Heart left ventricle (tissue), 16 donors: ENCODE results near the gene EIF3M. TPM values are rescaled to one million over a fixed set of nuclear protein-coding genes. Genes with fewer than 3 reads are reported as not detected.

Experiments
- ATAC-seq, 4 donors: fragments of 200-7000 bp; cut with Tn5 transposase; one replicate each; pipeline ENCODE4 v1.9.1; 2020 to 2022; ENCODE audit warnings: moderate library complexity in 4 of 4, mild to moderate bottlenecking in 3 of 4, moderate number of reproducible peaks in 1 of 4
- DNase-seq, 5 donors: peaks; one replicate each; pipeline ENCODE4 v3.0.0-alpha.2; 2020
- H3K27ac ChIP-seq, 12 donors: fragments of 200-600 bp; sonication (generic) in 4 of 12; one replicate each; pipeline versions ENCODE4 v1.5.0 to v1.8.0; 2016 to 2022; ENCODE audit warnings: mild to moderate bottlenecking in 2 of 12
- H3K27me3 ChIP-seq, 9 donors: fragments of 200-600 bp; sonication (generic) in 2 of 9; one replicate each; pipeline versions ENCODE4 v1.5.1 to v1.8.0; 2016 to 2022; ENCODE audit warnings: mild to moderate bottlenecking in 3 of 9
- H3K36me3 ChIP-seq, 9 donors: fragments of 200-600 bp; sonication (generic) in 2 of 9; one replicate each; pipeline versions ENCODE4 v1.5.0 to v1.8.0; 2018 to 2022; ENCODE audit warnings: mild to moderate bottlenecking in 2 of 9
- H3K4me1 ChIP-seq, 12 donors: fragments of 200-600 bp; sonication (generic) in 4 of 12; one replicate each; pipeline versions ENCODE4 v1.5.0 to v1.8.0; 2016 to 2022; ENCODE audit warnings: mild to moderate bottlenecking in 3 of 12
- H3K4me3 ChIP-seq, 12 donors: fragments of 200-600 bp; sonication (generic) in 4 of 12; one replicate each; pipeline versions ENCODE4 v1.5.0 to v1.8.0; 2017 to 2022; ENCODE audit warnings: mild to moderate bottlenecking in 9 of 12, moderate library complexity in 4 of 12
- H3K9me3 ChIP-seq, 12 donors: fragments of 200-600 bp; sonication (generic) in 4 of 12; one replicate each; pipeline versions ENCODE4 v1.5.0 to v1.8.0; 2016 to 2022; ENCODE audit warnings: mild to moderate bottlenecking in 1 of 12
- CTCF ChIP-seq, 12 donors: fragments of 200-600 bp; sonication (generic) in 4 of 12; IDR thresholded peaks; one replicate each; pipeline versions ENCODE4 v1.5.0 to v1.8.0; 2018 to 2022; ENCODE audit warnings: antibody characterized with exemption in 12 of 12, mild to moderate bottlenecking in 5 of 12
- POLR2A ChIP-seq, 2 donors: fragments of 450-650 bp; IDR thresholded peaks; one replicate each; pipeline ENCODE4 v1.6.1; 2017; ENCODE audit warnings: antibody characterized with exemption in 2 of 2, mild to moderate bottlenecking in 2 of 2, moderate library complexity in 2 of 2
- WGBS, 4 donors: extraction: QIAGEN DNeasy Blood & Tissue Kit in 2 of 4; methylation state at CpG; one replicate each; pipeline versions ENCODE4 v1.1.5 to v1.1.7; 2013 to 2018; 5-methylcytosine and 5-hydroxymethylcytosine counted together
- intact Hi-C, 10 donors: fragments of 100-400 bp; cut with DNase I; formaldehyde crosslinking; loops; one replicate each; pipeline versions ENCODE4 v1.11.1 to v1.14.2; 2022
- polyA plus RNA-seq, 2 donors: library from polyadenylated mRNA; stranded (reverse); fragments of 200-250 nt; gene quantifications; one replicate each; pipeline ENCODE4 v1.2.3, GENCODE V29; 2013
- total RNA-seq, 9 donors: library from RNA; depleted of rRNA in 2 of 9; stranded (reverse); fragments of >200 nt in 2 of 9; fragmentation: NEBNext Ultra II Directional in 3 of 9; extraction: Animal tissue kit (Norgen Biotek cat#: 25700) in 3 of 9; gene quantifications; one replicate each; pipeline versions ENCODE4 v1.1.0 to v1.2.4, GENCODE V29; 2016 to 2023
- donor health status: ischemic (EF 13 %, LVEDD 7.1; RV severe dilation, severe dysfunction).
- donor health status: healthy with polysubstance abuse.
- donor health status: DM: no; HTN: yes; CAD: no.
- donor health status: DM: no; HTN: no; CAD: no.
- donor health status: ischemic (EF 25% LVEDD 6.9; RV normal size, moderate dysfunction).
- donor health status: ischemic (EF 25% LVEDD 5.7; RV mildly dilated, moderate dysfunction).
- donor health status: healthy.
- donor health status: DM: yes; HTN: yes; CAD: no.
- donor health status: ischemic (EF 35%, LVEDD 5.7; RV mildly dilated, moderate dysfunction).
- donor health status: nonischemic (EF 11% LVEDD 7.7; RV severe dilation, severe dysfunction).
- donor health status: DM: yes; HTN: yes; CAD: no.
- donor health status: PGD.
- donor health status: ischemic (EF 29% LVEDD 5.4; RV normal size, mild dysfunction).
- donor health status: nonischemic (EF 23%, LVEDD 6.1; RV moderate dilation, normal function).

Gene EIF3M
- total and polyA plus RNA-seq, 11 donors, result 143 to 353 (median 182) TPM

GRCh38 chr11:32569313-32569881 lies 14.2 kb upstream of the EIF3M start:
- H3K27me3 ChIP-seq, result peaks cover 0 to 11% (median 0%) of the 10 kb centered on the region in 9 donors
- DNase-seq (no peak), ATAC-seq (no peak)
- H3K4me1 ChIP-seq, result no peaks in the 10 kb centered on the region
- intact Hi-C loops, result loop anchor here in 3 of 10 donors (10.0 kb wide), 3 partner anchors 185 to 245 kb away; no protein-coding TSS in a partner anchor
- 58 to 83% (median 69%) methylated on average over 4 of the region's 4 CpGs for WGBS, 4 donors
- H3K4me3 ChIP-seq, result no peak overlapping the region
- no peak overlapping the region for H3K27ac ChIP-seq
- TF ChIP-seq CTCF (IDR thresholded peaks at IDR 0.05), result no peak
- TF ChIP-seq POLR2A (IDR thresholded peaks at IDR 0.05), result no peak
- H3K9me3 ChIP-seq, result no peaks in the 10 kb centered on the region
- H3K36me3 ChIP-seq, result no peaks in the 10 kb centered on the region

- Histone ChIP-seq H3K9me3 (no peaks in the 10 kb centered on the region), H3K36me3 (no peaks in the 10 kb centered on the region), H3K27me3 (peaks cover 0 to 11% (median 0%) of the 10 kb centered on the region in 9 donors), H3K27ac (no peak overlapping the region), H3K4me3 (no peak overlapping the region), H3K4me1 (no peaks in the 10 kb centered on the region)
- no peak for TF ChIP-seq POLR2A (IDR thresholded peaks at IDR 0.05)
- TF ChIP-seq CTCF (IDR thresholded peaks at IDR 0.05), result no peak
- intact Hi-C loops, result no loop called here
- ATAC-seq, result no peak
- no peak for DNase-seq
- WGBS, 4 donors, result 53 to 68% (median 56%) methylated on average over 10 of the region's 10 CpGs
Measured at GRCh38 chr11:32571039-32571438, 12.6 kb upstream of the EIF3M start.

GRCh38 chr11:32573228-32573627 lies 10.4 kb upstream of the EIF3M start:
- Histone ChIP-seq H3K4me3 (no peak overlapping the region), H3K9me3 (no peaks in the 10 kb centered on the region), H3K36me3 (no peaks in the 10 kb centered on the region), H3K27ac (no peak overlapping the region), H3K27me3 (peaks cover 0 to 11% (median 0%) of the 10 kb centered on the region in 9 donors), H3K4me1 (no peaks in the 10 kb centered on the region)
- WGBS, 4 donors, result 84 to 88% (median 87%) methylated on average over 4 of the region's 4 CpGs
- TF ChIP-seq POLR2A (IDR thresholded peaks at IDR 0.05), result no peak
- TF ChIP-seq CTCF (IDR thresholded peaks at IDR 0.05), result no peak
- intact Hi-C loops, result no loop called here
- DNase-seq (no peak), ATAC-seq (no peak)

- no peak overlapping the region for H3K27ac ChIP-seq
- intact Hi-C loops, result no loop called here
- 60 to 75% (median 64%) methylated on average over 4 of the region's 4 CpGs for WGBS, 4 donors
- TF ChIP-seq CTCF (IDR thresholded peaks at IDR 0.05) (no peak), POLR2A (IDR thresholded peaks at IDR 0.05) (no peak)
- H3K4me1 ChIP-seq, result no peaks in the 10 kb centered on the region
- DNase-seq (no peak), ATAC-seq (no peak)
- H3K4me3 ChIP-seq, result no peak overlapping the region
- peaks cover 0 to 11% (median 0%) of the 10 kb centered on the region in 9 donors for H3K27me3 ChIP-seq
- H3K36me3 ChIP-seq, result no peaks in the 10 kb centered on the region
- no peaks in the 10 kb centered on the region for H3K9me3 ChIP-seq
Measured at GRCh38 chr11:32574421-32574820, 9.2 kb upstream of the EIF3M start.
